HG03342 (cell line): Measurements from ENCODE around the gene EXD1.
"Not testable (repeated sequence)": the region's sequence is repeated elsewhere in the genome, so short reads cannot be mapped to it uniquely, and the experiment has no call there.

Experiments
- ATAC-seq: cut with Tn5 transposase; IDR thresholded peaks from one replicate; pipeline ENCODE4 v1.9.1; 2021; ENCODE audit warnings: mild to moderate bottlenecking, moderate library complexity; ENCODE audit not compliant: unreplicated experiment

Gene EXD1

GRCh38 chr15:41150279-41150678 lies 80.3 kb downstream of the EXD1 start:
- ATAC-seq = no peak

- ATAC-seq = no peak
Measured at GRCh38 chr15:41148065-41148464, 82.5 kb downstream of the EXD1 start.

GRCh38 chr15:41139619-41140018 lies 90.9 kb downstream of the EXD1 start:
- ATAC-seq = no peak

GRCh38 chr15:41139112-41139511 lies 91.4 kb downstream of the EXD1 start:
- ATAC-seq = not testable (repeated sequence)

GRCh38 chr15:41135580-41135979 lies 95.0 kb downstream of the EXD1 start:
- ATAC-seq = not testable (repeated sequence)

- no peak for ATAC-seq
Measured at GRCh38 chr15:41133454-41133853, 97.1 kb downstream of the EXD1 start.
